Retinal pigment epithelial cell (primary cell): ENCODE results near the gene PSD2.

ENCODE experiments used
- DNase-seq: peaks from one replicate; pipeline ENCODE4 v3.0.0-alpha.2; 2010; ENCODE audit warnings: low read depth
- H3K4me3 ChIP-seq: 2 replicates; pipeline ENCODE4 v1.5.1; 2011; ENCODE audit warnings: mild to moderate bottlenecking, low read length, control low read depth, moderate library complexity
- TF ChIP-seq, protein P1 (sequence below): conservative IDR thresholded peaks from 2 replicates; pipeline ENCODE4 v1.5.1; 2011; ENCODE audit warnings: low read depth, low read length, control low read depth, inconsistent platforms

Gene PSD2

DNA sequence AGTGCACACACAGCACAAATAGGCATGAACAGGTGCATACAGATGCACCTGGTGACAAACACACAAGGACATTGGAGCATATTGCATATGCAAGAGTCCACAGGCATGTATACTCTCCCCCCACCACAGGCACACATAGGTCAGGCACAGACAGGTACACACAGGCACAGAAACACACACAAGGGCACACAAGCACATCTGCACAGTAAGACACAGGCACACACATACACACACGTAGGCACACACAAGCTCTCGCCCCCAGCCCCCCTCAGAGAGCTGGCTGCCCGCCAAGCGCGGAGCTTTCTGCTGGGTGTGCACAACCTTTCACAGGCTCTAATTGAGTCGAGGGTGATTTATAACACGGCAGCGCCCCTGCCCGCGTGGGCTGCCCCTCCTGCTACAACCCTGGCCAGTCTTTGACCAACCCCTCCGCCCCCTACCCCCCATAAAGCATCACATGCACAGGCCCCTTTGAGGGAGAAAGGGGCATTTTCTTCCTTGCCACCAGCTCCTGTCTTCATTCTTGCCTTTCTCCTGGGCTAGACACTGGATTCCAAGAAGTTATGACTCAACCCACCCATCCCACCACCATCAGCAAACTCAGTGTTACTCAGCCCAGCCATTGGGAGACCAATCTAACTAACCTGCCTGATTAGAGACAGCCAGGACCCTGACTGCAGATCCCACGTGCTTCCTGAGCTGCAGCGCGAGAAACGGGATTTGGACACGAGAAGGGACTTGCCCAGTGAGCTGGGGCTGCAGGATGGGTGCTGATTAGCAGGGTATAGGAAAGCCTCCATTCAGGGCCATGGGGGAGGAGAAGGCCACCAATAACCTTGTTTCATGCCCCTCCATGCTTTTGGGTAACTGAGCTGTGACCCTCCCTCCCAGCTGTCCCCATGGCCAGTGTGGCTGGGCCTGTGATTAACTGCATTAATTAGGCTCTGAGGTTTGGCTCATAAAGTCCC is 42.8 kb upstream of the PSD2 start:
- no peak overlapping the region for H3K4me3 ChIP-seq
- TF ChIP-seq, protein P1, sequence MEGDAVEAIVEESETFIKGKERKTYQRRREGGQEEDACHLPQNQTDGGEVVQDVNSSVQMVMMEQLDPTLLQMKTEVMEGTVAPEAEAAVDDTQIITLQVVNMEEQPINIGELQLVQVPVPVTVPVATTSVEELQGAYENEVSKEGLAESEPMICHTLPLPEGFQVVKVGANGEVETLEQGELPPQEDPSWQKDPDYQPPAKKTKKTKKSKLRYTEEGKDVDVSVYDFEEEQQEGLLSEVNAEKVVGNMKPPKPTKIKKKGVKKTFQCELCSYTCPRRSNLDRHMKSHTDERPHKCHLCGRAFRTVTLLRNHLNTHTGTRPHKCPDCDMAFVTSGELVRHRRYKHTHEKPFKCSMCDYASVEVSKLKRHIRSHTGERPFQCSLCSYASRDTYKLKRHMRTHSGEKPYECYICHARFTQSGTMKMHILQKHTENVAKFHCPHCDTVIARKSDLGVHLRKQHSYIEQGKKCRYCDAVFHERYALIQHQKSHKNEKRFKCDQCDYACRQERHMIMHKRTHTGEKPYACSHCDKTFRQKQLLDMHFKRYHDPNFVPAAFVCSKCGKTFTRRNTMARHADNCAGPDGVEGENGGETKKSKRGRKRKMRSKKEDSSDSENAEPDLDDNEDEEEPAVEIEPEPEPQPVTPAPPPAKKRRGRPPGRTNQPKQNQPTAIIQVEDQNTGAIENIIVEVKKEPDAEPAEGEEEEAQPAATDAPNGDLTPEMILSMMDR = no peak
- peak; percentile 59 for DNase-seq

DNA sequence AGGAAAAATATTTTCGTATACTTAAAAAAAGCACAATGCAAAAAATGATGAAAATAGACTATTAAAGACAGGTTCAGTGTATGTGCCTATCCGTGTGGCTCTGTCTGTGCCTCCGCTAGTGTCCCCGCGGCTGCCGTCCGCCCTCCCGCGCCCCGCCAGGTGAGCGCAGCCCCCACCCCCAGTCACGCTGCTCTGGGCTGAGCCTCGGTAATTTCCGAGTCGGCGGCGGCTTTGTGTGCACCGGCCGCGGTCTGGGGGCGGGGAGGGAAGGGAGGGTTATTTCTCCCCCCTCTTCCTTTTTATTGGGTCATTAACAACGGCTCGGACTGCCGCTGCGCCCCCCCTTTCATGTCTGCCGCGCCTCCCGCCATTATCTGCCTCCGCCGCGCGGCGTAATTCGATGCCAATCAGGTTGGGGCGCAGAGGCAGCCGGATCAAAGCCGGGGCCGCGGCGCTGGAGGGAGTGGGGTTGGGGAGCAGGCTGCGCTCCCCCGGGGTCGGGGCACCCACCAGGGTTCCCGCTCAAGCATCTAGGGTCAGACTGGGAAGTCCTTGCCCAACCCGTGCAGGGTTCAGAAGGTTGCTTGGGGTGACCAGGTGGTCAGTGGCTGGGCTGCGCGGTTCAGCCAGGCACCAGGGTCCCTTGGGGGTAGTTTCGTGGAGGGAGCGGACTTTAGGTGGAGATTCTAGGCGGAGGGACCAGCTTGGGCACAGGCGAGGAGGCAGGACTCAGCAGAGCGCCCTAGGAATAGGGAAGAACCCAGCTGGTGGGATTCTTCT is 39.5 kb upstream of the PSD2 start:
- TF ChIP-seq, protein P1 = no peak
- peak overlapping the region; percentile 35 for H3K4me3 ChIP-seq
- DNase-seq = no peak

GRCh38 chr5:139756971-139757370 is 38.6 kb upstream of the PSD2 start:
- DNase-seq = no peak
- TF ChIP-seq, protein P1 = no peak
- H3K4me3 ChIP-seq = no peak overlapping the region

- no peak overlapping the region for H3K4me3 ChIP-seq
- TF ChIP-seq, protein P1 = no peak
- no peak for DNase-seq
Measured at GRCh38 chr5:139757727-139758509, 37.7 kb upstream of the PSD2 start.

GRCh38 chr5:139758510-139759075 is 37.0 kb upstream of the PSD2 start:
- DNase-seq = no peak
- H3K4me3 ChIP-seq = no peak overlapping the region
- TF ChIP-seq, protein P1 = no peak

GRCh38 chr5:139759219-139759721 is 36.3 kb upstream of the PSD2 start:
- no peak for DNase-seq

More at GRCh38 chr5:139759219-139759721, 36.3 kb upstream of the PSD2 start:
- TF ChIP-seq, protein P1 = no peak
- no peak overlapping the region for H3K4me3 ChIP-seq
